LoVo (cell line): ENCODE results near the gene METTL16.

Source experiments
- DNase-seq: peaks from one replicate; pipeline ENCODE4 v3.0.0-alpha.2; 2016; ENCODE audit warnings: low spot score

The METTL16 gene

GRCh38 chr17:2380226-2380922 is 131.3 kb downstream of the METTL16 start:
- no peak for DNase-seq

GRCh38 chr17:2379489-2380225 is 132.0 kb downstream of the METTL16 start:
- no peak for DNase-seq

GRCh38 chr17:2378905-2379304 is 132.8 kb downstream of the METTL16 start:
- no peak for DNase-seq

DNA sequence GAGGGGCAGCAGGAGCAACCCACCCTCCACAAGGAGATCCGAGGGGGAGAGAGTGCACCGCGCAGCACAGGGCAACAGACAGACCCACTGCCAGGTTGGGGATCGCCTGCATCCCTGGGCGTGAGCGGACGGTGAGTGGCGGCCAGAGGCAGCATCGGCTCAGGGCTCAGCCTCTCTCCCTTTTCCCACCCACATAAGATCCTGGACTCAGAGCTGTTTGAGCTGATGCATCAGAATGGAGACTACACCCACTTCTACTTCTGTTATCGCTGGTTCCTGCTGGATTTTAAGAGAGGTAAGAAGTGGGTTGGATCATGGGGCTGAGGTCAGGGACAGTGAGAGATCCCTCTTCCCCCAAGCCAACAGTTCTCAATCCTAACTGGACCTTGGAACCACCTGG is 134.0 kb downstream of the METTL16 start:
- no peak for DNase-seq

DNA sequence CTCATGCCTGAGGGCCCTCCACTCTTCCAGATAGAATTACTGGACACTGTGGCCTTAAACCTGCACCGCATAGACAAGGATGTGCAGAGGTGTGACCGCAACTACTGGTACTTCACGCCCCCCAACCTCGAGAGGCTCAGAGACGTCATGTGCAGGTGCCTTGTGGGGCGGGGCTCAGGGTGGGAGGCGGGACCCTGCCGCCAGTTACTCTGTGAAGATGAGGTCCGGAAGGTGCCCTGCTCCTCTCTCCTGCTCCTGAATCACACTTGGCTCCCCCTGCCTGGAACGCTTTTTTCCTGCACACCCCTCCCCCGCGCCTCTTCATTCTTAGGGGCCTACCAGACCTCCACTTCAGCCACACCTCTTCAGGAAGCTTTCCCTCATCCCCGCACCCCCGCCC is 135.6 kb downstream of the METTL16 start:
- no peak for DNase-seq

DNA sequence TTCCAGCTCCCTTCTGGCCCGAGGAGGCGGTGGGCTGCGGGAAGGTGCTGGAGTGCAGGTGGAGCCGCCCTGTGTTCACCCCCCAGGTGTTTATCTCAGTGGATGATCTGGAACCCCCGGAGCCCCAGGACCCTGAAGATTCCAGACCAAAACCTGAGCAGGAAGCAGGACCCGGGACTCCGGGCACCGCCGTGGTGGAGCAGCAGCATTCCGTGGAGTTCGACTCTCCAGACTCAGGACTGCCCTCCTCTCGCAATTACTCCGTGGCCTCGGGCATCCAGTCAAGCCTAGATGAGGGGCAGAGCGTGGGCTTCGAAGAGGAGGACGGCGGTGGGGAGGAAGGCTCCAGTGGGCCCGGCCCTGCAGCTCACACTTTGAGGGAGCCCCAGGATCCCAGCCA is 136.3 kb downstream of the METTL16 start:
- no peak for DNase-seq

- no peak for DNase-seq
Measured at GRCh38 chr17:2374549-2375285, 137.0 kb downstream of the METTL16 start.

GRCh38 chr17:2373179-2373578 is 138.5 kb downstream of the METTL16 start:
- no peak for DNase-seq

GRCh38 chr17:2372681-2373080 is 139.0 kb downstream of the METTL16 start:
- no peak for DNase-seq

DNA sequence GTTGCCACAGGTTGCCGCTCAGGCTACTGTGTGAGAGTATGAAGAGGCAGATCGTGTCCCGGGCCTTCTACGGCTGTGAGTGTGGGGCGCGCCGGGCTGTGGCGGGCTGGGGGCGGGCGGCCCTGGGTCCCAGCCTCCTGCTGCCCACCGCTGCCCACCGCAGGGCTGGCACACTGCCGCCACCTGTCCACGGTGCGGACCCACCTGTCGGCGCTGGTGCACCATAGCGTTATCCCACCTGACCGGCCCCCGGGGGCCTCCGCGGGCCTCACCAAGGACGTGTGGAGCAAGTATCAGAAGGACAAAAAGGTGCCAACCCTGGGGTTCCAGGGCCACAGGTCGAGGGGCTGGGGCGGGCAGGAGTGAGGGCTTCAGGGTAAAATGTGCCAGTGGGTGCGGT is 139.5 kb downstream of the METTL16 start:
- no peak for DNase-seq

DNA sequence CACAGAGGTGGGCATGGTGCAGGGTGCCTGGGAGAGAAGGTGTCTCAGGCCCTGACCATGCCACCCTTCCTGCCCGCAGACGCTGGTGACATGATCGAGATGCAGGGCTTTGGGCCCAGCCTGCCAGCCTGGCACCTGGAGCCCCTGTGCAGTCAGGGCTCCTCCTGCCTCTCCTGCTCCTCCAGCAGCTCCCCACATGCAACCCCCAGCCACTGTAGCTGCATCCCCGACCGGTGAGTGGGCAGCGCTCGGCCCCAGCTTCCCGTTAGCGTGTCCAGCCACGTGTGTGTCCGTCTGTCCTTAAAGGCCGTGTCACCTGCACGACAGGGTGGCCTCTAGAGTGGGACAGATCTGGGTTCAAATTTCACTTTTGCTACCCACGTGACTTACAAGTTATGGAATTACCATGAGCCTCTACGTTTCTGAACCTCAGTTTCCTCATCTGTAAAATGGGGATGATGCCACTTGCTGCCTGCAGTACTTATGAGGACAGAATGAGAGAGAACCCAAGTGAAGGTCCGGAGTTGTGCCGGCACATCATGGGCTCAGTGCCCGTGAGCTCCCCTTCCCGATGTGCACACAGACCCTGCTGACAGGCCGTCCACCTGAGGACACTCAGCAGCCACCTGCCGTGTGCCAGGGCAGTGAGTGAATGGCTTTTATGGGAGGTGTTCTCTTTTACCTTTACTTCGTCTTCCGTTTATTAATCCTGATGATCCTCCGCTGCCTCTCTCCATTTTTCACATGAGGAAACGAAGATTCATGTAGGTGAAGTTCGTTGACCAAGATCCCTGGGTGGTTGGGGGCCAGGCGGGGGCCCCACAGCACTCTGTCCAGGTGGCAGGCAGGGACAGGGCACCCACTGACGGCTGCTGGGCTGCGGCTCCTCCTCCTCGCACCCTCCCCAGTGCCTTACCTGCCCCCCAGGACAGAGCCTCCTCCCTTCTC is 140.2 kb downstream of the METTL16 start:
- DNase-seq, result no peak

DNA sequence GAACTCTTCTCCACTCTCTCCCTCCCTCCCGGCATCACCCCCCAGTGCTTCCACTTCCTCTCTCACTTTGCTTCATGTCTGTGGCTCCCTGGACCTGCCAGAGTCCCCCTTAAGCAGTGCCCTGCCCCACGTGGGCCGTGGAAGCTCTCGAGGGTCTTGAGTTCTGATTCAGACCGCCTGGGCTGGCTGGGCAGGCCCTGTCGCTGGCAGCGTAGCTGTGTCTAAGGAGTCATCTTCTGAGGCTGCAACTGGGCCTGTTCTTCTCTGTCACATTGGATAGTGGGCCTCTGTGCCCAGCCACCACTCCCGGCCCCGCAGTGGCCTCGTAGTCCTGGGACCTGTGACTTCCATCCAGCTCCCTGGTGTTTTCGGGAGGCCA is 141.5 kb downstream of the METTL16 start:
- DNase-seq, result no peak

GRCh38 chr17:2369551-2370210 is 142.0 kb downstream of the METTL16 start:
- DNase-seq, result no peak

DNA sequence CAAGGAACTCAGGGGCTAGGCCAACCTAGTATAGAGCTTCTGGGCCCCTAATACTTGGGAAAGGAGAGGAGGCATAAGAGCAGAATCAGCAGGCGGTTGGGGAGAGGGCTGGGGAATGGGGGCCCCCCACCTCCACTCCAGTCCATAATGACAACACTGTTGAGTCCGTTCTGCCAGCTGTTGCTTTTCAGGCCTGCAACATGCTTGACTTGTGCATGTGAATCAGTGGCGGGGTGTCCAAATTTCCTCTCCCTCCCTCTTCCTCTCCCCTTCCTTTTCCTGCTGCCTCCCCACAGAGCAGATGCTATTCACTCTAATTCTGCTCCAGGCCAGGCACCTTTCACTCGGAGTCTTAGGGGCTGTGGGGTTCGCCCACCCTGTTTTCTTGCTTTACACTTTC is 142.6 kb downstream of the METTL16 start:
- DNase-seq, result no peak

- DNase-seq, result no peak
Measured at GRCh38 chr17:2368359-2368758, 143.3 kb downstream of the METTL16 start.

- no peak for DNase-seq
Measured at GRCh38 chr17:2366747-2367494, 144.8 kb downstream of the METTL16 start.
